A673 (cell line): ENCODE results near the gene TRAPPC12. TPM values are rescaled to one million over a fixed set of nuclear protein-coding genes. Genes with fewer than 3 reads are reported as not detected.

ENCODE experiments used
- BruUV-seq: library from RNA; stranded (reverse); fragments of 400-500 nt; replicated peaks from 2 replicates; lab custom pipeline; 2021; lab: Mats Ljungman, UMichigan
- CTCF ChIA-PET: fragments of 300-600 bp; sonication (Branson Sonifier 250); formaldehyde crosslinking; loops from one replicate; lab custom pipeline; 2022; ENCODE audit warnings: antibody characterized with exemption; lab: Charles Lee
- POLR2A ChIA-PET: fragments of 300-600 bp; sonication (Branson Sonifier 250); formaldehyde crosslinking; loops from one replicate; lab custom pipeline; 2022; ENCODE audit warnings: antibody characterized with exemption; ENCODE audit not compliant: low non-redundant PET; lab: Charles Lee
- DNase-seq: peaks from one replicate; pipeline ENCODE4 v3.0.0-alpha.2; 2015; ENCODE audit warnings: low spot score
- H3K27ac ChIP-seq: fragments of 200-600 bp; sonication (generic); 2 replicates; pipeline ENCODE4 v1.5.1; 2016; ENCODE audit warnings: mixed run types, low read depth, mild to moderate bottlenecking, mixed read lengths, antibody characterized with exemption, low read length; ENCODE audit not compliant: poor library complexity, severe bottlenecking
- H3K27me3 ChIP-seq: fragments of 200-600 bp; sonication (generic); replicated peaks from 2 replicates; pipeline ENCODE4 v1.6.1; 2017; ENCODE audit warnings: mixed run types, low read depth, mild to moderate bottlenecking, mixed read lengths, antibody characterized with exemption, low read length; ENCODE audit not compliant: insufficient read depth, poor library complexity
- H3K36me3 ChIP-seq: fragments of 200-600 bp; sonication (generic); 2 replicates; pipeline ENCODE4 v1.6.1; 2016; ENCODE audit warnings: mixed run types, mild to moderate bottlenecking, mixed read lengths, antibody characterized with exemption, low read length; ENCODE audit not compliant: insufficient read depth, poor library complexity, severe bottlenecking
- H3K4me1 ChIP-seq: fragments of 200-600 bp; sonication (generic); 2 replicates; pipeline ENCODE4 v1.6.1; 2017; ENCODE audit warnings: mixed run types, mild to moderate bottlenecking, mixed read lengths, antibody characterized with exemption, low read length; ENCODE audit not compliant: insufficient read depth, poor library complexity, severe bottlenecking
- H3K4me3 ChIP-seq: fragments of 200-600 bp; sonication (generic); 2 replicates; pipeline ENCODE4 v1.5.1; 2016; ENCODE audit warnings: low read depth, mixed run types, mild to moderate bottlenecking, mixed read lengths, low read length; ENCODE audit not compliant: poor library complexity, severe bottlenecking
- H3K9me3 ChIP-seq: fragments of 200-600 bp; sonication (generic); 2 replicates; pipeline ENCODE4 v1.6.1; 2016; ENCODE audit warnings: mixed run types, low read depth, mild to moderate bottlenecking, mixed read lengths, antibody characterized with exemption, low read length; ENCODE audit not compliant: poor library complexity, severe bottlenecking
- CTCF ChIP-seq: fragments of 300-800, 200-600 bp; sonication (generic); conservative IDR thresholded peaks from 2 replicates; pipeline ENCODE4 v1.5.1; 2017; ENCODE audit warnings: low read depth, mild to moderate bottlenecking, antibody characterized with exemption, low read length, moderate library complexity, mixed read lengths
- EZH2 ChIP-seq: fragments of 200-600 bp; sonication (generic); IDR thresholded peaks from 2 replicates; pipeline ENCODE4 v1.6.1; 2017; ENCODE audit warnings: borderline replicate concordance, low read depth, mild to moderate bottlenecking, mixed read lengths, antibody characterized with exemption, low read length; ENCODE audit not compliant: poor library complexity, severe bottlenecking
- intact Hi-C: fragments of 100-400 bp; cut with micrococcal nuclease; formaldehyde crosslinking; loops from one replicate; pipeline ENCODE4 v1.10.0; 2022; ENCODE audit not compliant: unreplicated experiment
- total RNA-seq: library from RNA; stranded (reverse); gene quantifications from 2 replicates; pipeline ENCODE4 v1.2.3, GENCODE V29; 2021

Gene TRAPPC12
- total RNA-seq, 1 experiment from 2014 or later, result 94.4 TPM

DNA sequence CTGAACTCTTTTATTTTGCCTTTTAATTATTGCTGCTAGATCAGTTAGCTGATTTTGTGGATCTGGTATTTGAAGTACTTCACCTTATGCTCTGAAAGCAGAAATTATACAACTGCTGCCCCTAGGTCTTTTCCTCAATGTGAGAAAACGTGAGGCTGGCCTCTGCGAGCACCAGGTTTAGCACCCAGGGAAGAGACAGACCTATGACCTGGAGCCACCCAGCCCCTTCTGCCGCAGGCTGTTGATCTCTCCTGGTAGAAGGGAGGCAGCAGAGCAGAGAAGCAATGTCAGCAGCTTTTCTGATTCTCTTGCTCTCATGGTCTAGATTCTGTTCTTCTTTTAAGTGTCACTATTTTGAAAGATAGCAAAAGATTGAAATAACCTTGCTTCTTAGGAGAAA lies 19.9 kb downstream of the TRAPPC12 start:
- no peak overlapping the region for H3K4me3 ChIP-seq
- CTCF ChIA-PET, result no interaction called here
- H3K9me3 ChIP-seq, result peaks cover 32% of the 10 kb centered on the region
- TF ChIP-seq CTCF (no peak), EZH2 (no peak)
- POLR2A ChIA-PET, result no interaction called here
- no peaks in the 10 kb centered on the region for H3K27me3 ChIP-seq
- BruUV-seq, result no TSS peak
- no peak for DNase-seq
- intact Hi-C loops, result no loop called here
- peaks cover 44% of the 10 kb centered on the region for H3K36me3 ChIP-seq
- no peak overlapping the region for H3K27ac ChIP-seq
- H3K4me1 ChIP-seq, result no peaks in the 10 kb centered on the region

GRCh38 chr2:3399829-3400228 lies 20.3 kb downstream of the TRAPPC12 start:
- TF ChIP-seq EZH2 (no peak), CTCF (no peak)
- ChIA-PET POLR2A (no interaction called here), CTCF (no interaction called here)
- H3K9me3 ChIP-seq, result peaks cover 32% of the 10 kb centered on the region
- H3K4me1 ChIP-seq, result no peaks in the 10 kb centered on the region
- intact Hi-C loops, result no loop called here
- H3K27ac ChIP-seq, result no peak overlapping the region
- BruUV-seq, result no TSS peak
- no peak for DNase-seq
- peaks cover 44% of the 10 kb centered on the region for H3K36me3 ChIP-seq
- H3K27me3 ChIP-seq, result no peaks in the 10 kb centered on the region
- no peak overlapping the region for H3K4me3 ChIP-seq

- no peak for DNase-seq
- Histone ChIP-seq H3K4me1 (no peaks in the 10 kb centered on the region), H3K9me3 (no peaks in the 10 kb centered on the region), H3K27ac (no peak overlapping the region), H3K27me3 (no peaks in the 10 kb centered on the region), H3K36me3 (peaks cover 24% of the 10 kb centered on the region), H3K4me3 (no peak overlapping the region)
- no peak for TF ChIP-seq EZH2
- no peak for TF ChIP-seq CTCF
- POLR2A ChIA-PET, result no interaction called here
- BruUV-seq, result no TSS peak
- CTCF ChIA-PET, result no interaction called here
- intact Hi-C loops, result no loop called here
Observed at GRCh38 chr2:3403587-3404334, 24.3 kb downstream of the TRAPPC12 start.
